Mucosa of descending colon (tissue), 3 donors: ENCODE results near the gene MT3. TPM values are rescaled to one million over a fixed set of nuclear protein-coding genes. Genes with fewer than 3 reads are reported as not detected.
A peak's percentile ranks its signal among the peaks of the same experiment; 100 is the strongest.

Experiments used
- ATAC-seq: fragments of 200-7000 bp; cut with Tn5 transposase; one replicate; pipeline ENCODE4 v1.9.1; 2020; ENCODE audit warnings: mild to moderate bottlenecking, moderate library complexity
- DNase-seq, 3 donors: peaks; one replicate each; pipeline ENCODE4 v3.0.0-alpha.2; 2020
- H3K36me3 ChIP-seq: fragments of 200-600 bp; one replicate; pipeline ENCODE4 v1.8.0; 2021; ENCODE audit warnings: low read depth, mild to moderate bottlenecking
- H3K4me1 ChIP-seq: fragments of 200-600 bp; one replicate; pipeline ENCODE4 v1.8.0; 2021; ENCODE audit warnings: low read depth, mild to moderate bottlenecking
- H3K4me3 ChIP-seq: fragments of 200-600 bp; one replicate; pipeline ENCODE4 v1.8.0; 2021; ENCODE audit warnings: mild to moderate bottlenecking
- H3K9me3 ChIP-seq: fragments of 200-600 bp; one replicate; pipeline ENCODE4 v1.8.0; 2021; ENCODE audit warnings: mild to moderate bottlenecking
- CTCF ChIP-seq: fragments of 200-600 bp; IDR thresholded peaks from one replicate; pipeline ENCODE4 v1.8.0; 2022; ENCODE audit warnings: antibody characterized with exemption, mild to moderate bottlenecking
- intact Hi-C, 2 donors: fragments of 100-400 bp; cut with DNase I in 1 of 2; cut with micrococcal nuclease in 1 of 2; formaldehyde crosslinking; loops; one replicate each; pipeline versions ENCODE4 v1.11.0 to v1.11.1; 2022; cut with DNase I, micrococcal nuclease
- long read RNA-seq, 2 donors: library from polyadenylated mRNA; unstranded; transcript quantifications; one replicate each; pipeline ENCODE4 v2.0.0, GENCODE V29; 2019 to 2021
- total RNA-seq, 3 donors: library from RNA; stranded (reverse); fragmentation: NEBNext Ultra II Directional in 2 of 3; extraction: Animal tissue kit (Norgen Biotek cat#: 25700) in 2 of 3; gene quantifications; one replicate each; pipeline versions ENCODE4 v1.2.1 to v1.2.4, GENCODE V29; 2021 to 2023
- donor health status: DM: no; HTN: no; CAD: no; lungs with moderate emphysema.
- donor health status: DM: no; HTN: no; CAD: no.
- donor health status: DM: no; HTN: yes; CAD: no.

The MT3 gene
- 1 to 10 TPM in 2 of 3 donors, not detected in 1; 3.0 to 8.8 TPM for total RNA-seq
- long read RNA-seq, donor 1, partial matches to known transcripts: 1 of 1 reads
- long read RNA-seq, donor 1, other reads (novel, unspliced or antisense): 0 of 1 reads
- long read RNA-seq, donor 2, partial matches to known transcripts: 0 of 2 reads
- long read RNA-seq, donor 2, other reads (novel, unspliced or antisense): 0 of 2 reads

GRCh38 chr16:56589141-56590039 is at the start of gene MT3:
Gene MT3 (plus strand): TSS chr16:56589528. CDS start chr16:56589591, 63 bp downstream.
- Histone ChIP-seq H3K4me3 (no peak within 1 kb of the TSS), H3K4me1 (peaks cover 7% of the 10 kb centered on the region), H3K36me3 (no peaks in the 10 kb centered on the region), H3K9me3 (no peaks in the 10 kb centered on the region)
- intact Hi-C loops: no loop called here
- no peak for TF ChIP-seq CTCF
- peak; percentile 86 for ATAC-seq
- peak; percentile 58 to 64 (median 59) for DNase-seq

GRCh38 chr16:56539656-56540055 is 49.7 kb upstream of the MT3 start:
- ATAC-seq: no peak
- Histone ChIP-seq H3K9me3 (no peaks in the 10 kb centered on the region), H3K4me3 (no peak overlapping the region), H3K4me1 (no peaks in the 10 kb centered on the region), H3K36me3 (no peaks in the 10 kb centered on the region)
- intact Hi-C loops: no loop called here
- TF ChIP-seq CTCF: no peak
- DNase-seq: no peak

GRCh38 chr16:56542039-56542438 is 47.3 kb upstream of the MT3 start:
- no peak for TF ChIP-seq CTCF

GRCh38 chr16:56547120-56547948 is 42.0 kb upstream of the MT3 start:
- H3K4me1 ChIP-seq: no peaks in the 10 kb centered on the region
- H3K4me3 ChIP-seq: no peak overlapping the region
- H3K36me3 ChIP-seq: no peaks in the 10 kb centered on the region
- intact Hi-C loops: no loop called here
- ATAC-seq: no peak
- no peaks in the 10 kb centered on the region for H3K9me3 ChIP-seq
- no peak for DNase-seq
- no peak for TF ChIP-seq CTCF

More at GRCh38 chr16:56542039-56542438, 47.3 kb upstream of the MT3 start:
- ATAC-seq (no peak), DNase-seq (no peak)
- no peaks in the 10 kb centered on the region for H3K36me3 ChIP-seq
- no peaks in the 10 kb centered on the region for H3K9me3 ChIP-seq
- H3K4me3 ChIP-seq: no peak overlapping the region
- intact Hi-C loops: no loop called here
- no peaks in the 10 kb centered on the region for H3K4me1 ChIP-seq

GRCh38 chr16:56547949-56548567 is 41.3 kb upstream of the MT3 start:
- intact Hi-C loops: no loop called here
- no peaks in the 10 kb centered on the region for H3K4me1 ChIP-seq
- H3K9me3 ChIP-seq: no peaks in the 10 kb centered on the region
- DNase-seq (no peak), ATAC-seq (no peak)
- no peak for TF ChIP-seq CTCF
- H3K4me3 ChIP-seq: no peak overlapping the region
- H3K36me3 ChIP-seq: no peaks in the 10 kb centered on the region
